Mesenchymal stem cell (in vitro differentiated cells and primary cell): ENCODE measurements around the gene DHRS7.

Experiments
- DNase-seq: peaks from one replicate; pipeline ENCODE4 v3.0.0-alpha.2; 2013
- H2AFZ ChIP-seq: one replicate; pipeline ENCODE4 v1.6.1; 2013; ENCODE audit warnings: low read depth, mild to moderate bottlenecking, control low read depth, inconsistent platforms, low read length, moderate library complexity
- H2AK5ac ChIP-seq: 2 replicates; pipeline ENCODE4 v1.6.1; 2013; ENCODE audit warnings: low read length, moderate library complexity, mild to moderate bottlenecking, inconsistent platforms; ENCODE audit not compliant: severe bottlenecking
- H2BK120ac ChIP-seq: one replicate; pipeline ENCODE4 v1.6.1; 2013; ENCODE audit warnings: low read depth, mild to moderate bottlenecking, inconsistent platforms, low read length, moderate library complexity
- H2BK12ac ChIP-seq, 2 experiments: one replicate each; pipeline ENCODE4 v1.6.1; 2013; ENCODE audit warnings: inconsistent platforms in 2 of 2, low read length in 2 of 2, mild to moderate bottlenecking in 2 of 2, moderate library complexity in 2 of 2, control low read depth in 1 of 2
- H2BK15ac ChIP-seq: one replicate; pipeline ENCODE4 v1.6.1; 2013; ENCODE audit warnings: mild to moderate bottlenecking, low read depth, inconsistent platforms; ENCODE audit not compliant: poor library complexity, severe bottlenecking
- H2BK5ac ChIP-seq: 2 replicates; pipeline ENCODE4 v1.6.1; 2013; ENCODE audit warnings: low read depth, mild to moderate bottlenecking, low read length, control low read depth, inconsistent platforms; ENCODE audit not compliant: poor library complexity, severe bottlenecking
- H3K14ac ChIP-seq, 2 experiments: one replicate each; pipeline ENCODE4 v1.6.1; 2013; ENCODE audit warnings: inconsistent platforms in 2 of 2, low read length in 2 of 2, control low read depth in 1 of 2, mild to moderate bottlenecking in 1 of 2, moderate library complexity in 1 of 2
- H3K18ac ChIP-seq, 2 experiments: one replicate each; pipeline ENCODE4 v1.6.1; 2013; ENCODE audit warnings: inconsistent platforms in 2 of 2, low read length in 2 of 2, control low read depth in 1 of 2, low read depth in 1 of 2, mild to moderate bottlenecking in 1 of 2
- H3K23ac ChIP-seq, 2 experiments: one replicate each; pipeline ENCODE4 v1.6.1; 2013; ENCODE audit warnings: inconsistent platforms in 2 of 2, low read length in 2 of 2, mild to moderate bottlenecking in 2 of 2, moderate library complexity in 2 of 2, control low read depth in 1 of 2
- H3K27ac ChIP-seq: 2 replicates; pipeline ENCODE4 v1.5.1; 2013; ENCODE audit warnings: mild to moderate bottlenecking, moderate library complexity, low read length, control low read depth, inconsistent platforms; ENCODE audit not compliant: poor library complexity, severe bottlenecking
- H3K27me3 ChIP-seq, 2 experiments: 2 replicates each; pipeline versions ENCODE4 v1.6.1 to v1.7.0; 2013; ENCODE audit warnings: low read length in 2 of 2, mild to moderate bottlenecking in 2 of 2, moderate library complexity in 2 of 2, control low read depth in 1 of 2, inconsistent platforms in 1 of 2; ENCODE audit not compliant: control insufficient read depth in 1 of 2, insufficient read depth in 1 of 2
- H3K36me3 ChIP-seq, 2 experiments: 2 replicates each; pipeline versions ENCODE4 v1.6.1 to v1.7.0; 2013; ENCODE audit warnings: low read length in 2 of 2, control low read depth in 1 of 2, inconsistent platforms in 1 of 2, low read depth in 1 of 2, mild to moderate bottlenecking in 1 of 2; ENCODE audit not compliant: insufficient read depth in 2 of 2, control insufficient read depth in 1 of 2
- H3K4ac ChIP-seq, 2 experiments: one replicate each; pipeline ENCODE4 v1.6.1; 2013; ENCODE audit warnings: inconsistent platforms in 2 of 2, low read length in 2 of 2, mild to moderate bottlenecking in 2 of 2, moderate library complexity in 2 of 2, control low read depth in 1 of 2, low read depth in 1 of 2
- H3K4me1 ChIP-seq: 2 replicates; pipeline ENCODE4 v1.6.1; 2013; ENCODE audit warnings: low read depth, low read length, control low read depth; ENCODE audit not compliant: control insufficient read depth, insufficient read depth
- H3K4me2 ChIP-seq: 2 replicates; pipeline ENCODE4 v1.6.1; 2013; ENCODE audit warnings: low read length, mild to moderate bottlenecking, inconsistent platforms; ENCODE audit not compliant: poor library complexity, severe bottlenecking
- H3K4me3 ChIP-seq, 2 experiments: 2 replicates each; pipeline versions ENCODE4 v1.5.1 to v1.7.0; 2013; ENCODE audit warnings: low read length in 2 of 2, mild to moderate bottlenecking in 2 of 2, control low read depth in 1 of 2, low read depth in 1 of 2; ENCODE audit not compliant: insufficient read depth in 1 of 2
- H3K79me1 ChIP-seq: replicated peaks from 2 replicates; pipeline ENCODE4 v1.6.1; 2013; ENCODE audit warnings: mild to moderate bottlenecking, control low read depth, low read length, inconsistent platforms; ENCODE audit not compliant: poor library complexity, severe bottlenecking
- H3K9ac ChIP-seq: 2 replicates; pipeline ENCODE4 v1.7.0; 2013; ENCODE audit warnings: mild to moderate bottlenecking, low read length, moderate library complexity
- H3K9me3 ChIP-seq: 2 replicates; pipeline ENCODE4 v1.7.0; 2013; ENCODE audit warnings: mild to moderate bottlenecking, low read length; ENCODE audit not compliant: control insufficient read depth
- H4K8ac ChIP-seq: one replicate; pipeline ENCODE4 v1.6.1; 2013; ENCODE audit warnings: inconsistent platforms, mild to moderate bottlenecking, low read length, moderate library complexity
- H4K91ac ChIP-seq: one replicate; pipeline ENCODE4 v1.6.1; 2013; ENCODE audit warnings: mild to moderate bottlenecking, low read length, inconsistent platforms
- WGBS: methylation state at CpG from one replicate; pipeline ENCODE4 v1.1.7; 2013; ENCODE audit warnings: mixed read lengths; 5-methylcytosine and 5-hydroxymethylcytosine counted together

The DHRS7 gene

DNA sequence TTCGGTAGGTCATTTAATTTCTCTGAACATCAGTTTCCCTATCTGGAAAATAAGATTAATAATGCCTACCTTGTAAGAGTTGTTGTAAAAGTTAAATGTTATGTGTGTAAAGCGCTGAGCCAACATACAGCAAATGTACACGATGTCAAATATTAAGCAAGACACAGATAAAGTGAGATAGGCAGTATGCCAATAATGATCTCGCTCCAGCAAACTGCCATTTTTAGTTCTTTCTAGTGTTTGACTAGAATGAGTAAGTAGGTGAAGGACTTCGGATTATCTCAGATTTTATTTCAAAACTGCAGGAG, 840 bp downstream of the DHRS7 start:
- no peaks in the 10 kb centered on the region for H3K9me3 ChIP-seq
- 52% methylated on average over 4 of the region's 5 CpGs for WGBS
- no peak overlapping the region for H3K23ac ChIP-seq
- H3K27ac ChIP-seq, result peak overlapping the region; percentile 79
- no peak overlapping the region for H2BK12ac ChIP-seq
- H3K9ac ChIP-seq, result peak overlapping the region; percentile 96
- H3K79me1 ChIP-seq, result peaks cover 8% of the 10 kb centered on the region
- H3K27me3 ChIP-seq, result no peaks in the 10 kb centered on the region
- H3K4me2 ChIP-seq, result peak overlapping the region; percentile 64
- no peak overlapping the region for H2BK15ac ChIP-seq
- H2AFZ ChIP-seq, result no peak overlapping the region
- H2BK5ac ChIP-seq, result no peak overlapping the region
- no peak overlapping the region for H4K91ac ChIP-seq
- no peak overlapping the region for H3K14ac ChIP-seq
- H4K8ac ChIP-seq, result no peak overlapping the region
- H3K18ac ChIP-seq, result no peak overlapping the region
- no peak overlapping the region for H3K4ac ChIP-seq
- DNase-seq, result no peak
- H2AK5ac ChIP-seq, result no peak overlapping the region
- H3K36me3 ChIP-seq, result peaks cover 0 to 3% of the 10 kb centered on the region in 2 experiments
- peak overlapping the region; percentile 91 to 94 for H3K4me3 ChIP-seq
- H3K4me1 ChIP-seq, result peaks cover 1% of the 10 kb centered on the region
- H2BK120ac ChIP-seq, result no peak overlapping the region

DNA sequence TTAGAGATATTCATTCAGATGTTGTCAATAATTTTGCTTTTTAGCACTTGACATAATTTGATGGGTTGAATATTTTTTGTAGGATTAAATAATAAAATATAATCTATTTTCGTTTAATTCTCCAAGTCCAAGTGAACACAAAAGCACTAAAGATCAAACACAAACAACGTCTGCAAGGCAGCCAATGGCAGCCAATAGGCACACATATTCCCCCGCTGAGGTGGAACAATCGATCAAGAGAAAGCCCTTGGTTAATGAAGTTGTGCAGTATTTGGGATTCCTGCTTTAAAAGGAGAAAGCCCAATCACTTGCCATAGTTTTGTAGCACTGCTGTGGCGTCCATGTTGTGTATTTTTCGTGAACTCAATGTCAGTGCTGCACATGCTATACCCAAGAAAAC, 1.5 kb downstream of the DHRS7 start:
- Histone ChIP-seq H3K4me1 (peaks cover 1% of the 10 kb centered on the region), H3K18ac (no peak overlapping the region), H3K23ac (no peak overlapping the region), H2AK5ac (peak overlapping the region; percentile 37), H3K9me3 (no peaks in the 10 kb centered on the region), H4K8ac (peak overlapping the region; percentile 15), H2BK120ac (no peak overlapping the region), H4K91ac (no peak overlapping the region), H2BK5ac (no peak overlapping the region), H3K14ac (no peak overlapping the region), H3K79me1 (peaks cover 8% of the 10 kb centered on the region), H3K4me2 (peak overlapping the region; percentile 36), H3K36me3 (peaks cover 2 to 3% of the 10 kb centered on the region in 2 experiments), H3K27ac (no peak overlapping the region), H3K27me3 (no peaks in the 10 kb centered on the region), H3K4ac (no peak overlapping the region), H3K9ac (peak overlapping the region; percentile 96), H2BK15ac (no peak overlapping the region), H2BK12ac (no peak overlapping the region), H2AFZ (no peak overlapping the region), H3K4me3 (peak overlapping the region in 1 of 2 experiments; percentile 91)
- DNase-seq, result no peak
- WGBS, result 95% methylated on average over 5 of the region's 6 CpGs

DNA sequence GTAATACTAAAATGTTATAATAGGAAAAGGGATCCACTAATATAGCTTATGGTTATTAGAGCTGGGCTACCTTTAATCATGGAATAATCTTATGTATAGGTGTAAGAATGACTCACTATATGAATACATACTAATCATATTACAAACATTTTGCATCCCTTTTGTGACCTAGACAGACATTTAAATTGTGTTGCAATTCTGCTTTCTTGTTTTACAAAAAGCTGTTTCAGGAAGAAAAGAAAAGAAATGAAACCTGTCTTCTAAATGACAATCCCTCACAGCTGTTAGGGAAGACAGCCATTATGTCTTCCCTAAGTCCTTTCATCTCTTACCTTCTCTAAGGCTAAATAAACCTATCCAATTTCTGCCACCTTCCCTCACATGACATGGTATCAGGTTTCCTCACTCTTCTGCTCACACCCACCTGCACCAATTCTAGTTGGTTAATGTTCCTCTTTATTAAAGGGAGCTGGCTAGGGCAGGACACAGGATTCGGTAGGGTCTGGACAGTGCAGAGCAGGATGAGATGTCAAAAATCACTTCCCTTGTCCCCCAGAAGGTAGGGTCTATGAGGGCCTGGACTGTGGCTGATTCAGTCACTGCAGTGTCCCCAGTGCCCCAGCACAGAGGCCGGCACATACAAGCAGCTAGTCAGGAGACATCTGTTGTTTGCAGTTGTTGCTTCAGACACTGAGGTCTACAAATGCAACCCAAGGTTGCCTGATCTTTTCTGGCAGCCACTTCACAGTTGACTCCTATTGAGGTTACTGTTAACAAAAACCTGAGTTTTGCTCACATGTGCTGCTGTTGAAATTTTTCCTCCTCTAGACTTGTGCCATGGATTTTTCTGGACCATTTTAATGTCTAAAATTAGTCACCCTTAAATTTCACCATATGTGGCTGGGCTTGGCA, 3.7 kb downstream of the DHRS7 start:
- Histone ChIP-seq H3K4me3 (peak overlapping the region in 1 of 2 experiments; percentile 12), H3K18ac (no peak overlapping the region), H2AFZ (no peak overlapping the region), H3K23ac (peak overlapping the region in 1 of 2 experiments; percentile 1), H4K8ac (no peak overlapping the region), H3K14ac (no peak overlapping the region), H2BK5ac (no peak overlapping the region), H3K9me3 (no peaks in the 10 kb centered on the region), H3K27me3 (no peaks in the 10 kb centered on the region), H3K36me3 (peaks cover 3 to 4% of the 10 kb centered on the region in 2 experiments), H2BK15ac (no peak overlapping the region), H3K4me1 (peaks cover 1% of the 10 kb centered on the region), H2BK120ac (no peak overlapping the region), H3K79me1 (peaks cover 11% of the 10 kb centered on the region), H3K9ac (peak overlapping the region; percentile 17), H4K91ac (no peak overlapping the region), H3K4me2 (no peak overlapping the region), H3K4ac (no peak overlapping the region), H2AK5ac (no peak overlapping the region), H2BK12ac (no peak overlapping the region), H3K27ac (no peak overlapping the region)
- WGBS, result 80% methylated on average over 2 of the region's 2 CpGs
- peak; percentile 56 for DNase-seq

DNA sequence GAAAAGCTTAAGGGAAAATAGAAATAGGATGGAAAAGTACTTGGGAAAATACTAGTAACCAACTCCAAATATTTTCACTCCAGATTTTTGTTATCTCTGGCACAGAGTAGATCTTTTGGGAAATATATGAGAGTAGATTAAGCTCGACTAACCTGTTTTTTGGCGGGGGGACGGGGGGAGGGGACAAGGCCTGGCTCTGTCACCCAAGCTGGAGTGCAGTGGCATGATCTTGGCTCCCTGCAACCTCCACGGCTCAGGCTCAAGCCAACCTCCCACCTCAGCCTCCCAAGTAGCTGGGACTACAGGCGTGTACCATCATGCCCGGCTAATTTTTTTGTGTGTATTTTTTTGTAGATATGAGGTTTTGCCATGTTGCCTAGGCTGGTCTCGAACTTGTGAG, 4.8 kb downstream of the DHRS7 start:
- Histone ChIP-seq H3K4ac (no peak overlapping the region), H2BK120ac (no peak overlapping the region)
- 90% methylated on average over 6 of the region's 7 CpGs for WGBS

More for the DNA sequence above, 4.8 kb downstream of the DHRS7 start:
- H3K23ac ChIP-seq, result no peak overlapping the region
- H3K79me1 ChIP-seq, result peaks cover 14% of the 10 kb centered on the region
- H3K27ac ChIP-seq, result no peak overlapping the region
- no peak overlapping the region for H2BK15ac ChIP-seq
- H3K4me3 ChIP-seq, result no peak overlapping the region
- no peaks in the 10 kb centered on the region for H3K9me3 ChIP-seq
- peaks cover 1% of the 10 kb centered on the region for H3K4me1 ChIP-seq
- peaks cover 3 to 10% of the 10 kb centered on the region in 2 experiments for H3K36me3 ChIP-seq
- H3K14ac ChIP-seq, result no peak overlapping the region
- no peak overlapping the region for H4K8ac ChIP-seq
- no peak for DNase-seq
- H4K91ac ChIP-seq, result no peak overlapping the region
- no peak overlapping the region for H2BK12ac ChIP-seq
- no peaks in the 10 kb centered on the region for H3K27me3 ChIP-seq
- H2BK5ac ChIP-seq, result no peak overlapping the region
- H3K18ac ChIP-seq, result no peak overlapping the region
- no peak overlapping the region for H2AFZ ChIP-seq
- H2AK5ac ChIP-seq, result no peak overlapping the region
- H3K9ac ChIP-seq, result no peak overlapping the region
- H3K4me2 ChIP-seq, result no peak overlapping the region
